ENCODE measurements around the gene PLXNB3.

GRCh38 chrX:153755136-153755535, 8.9 kb upstream of the PLXNB3 start:
- TF ChIP-seq ZBTB20 (CRISPR knock-in tag; IDR thresholded peaks at IDR 0.05; ENCODE audit: borderline replicate concordance, low read depth) = no peak
- no peak for TF ChIP-seq YY1 (IDR thresholded peaks at IDR 0.05; ENCODE audit: insufficient read depth, insufficient replicate concordance, low read depth, low read length)
- TF ChIP-seq EZH2 (conservative IDR thresholded peaks at IDR 0.05; ENCODE audit: low read depth, low read length) = no peak
- no peak for TF ChIP-seq GABPB1 (CRISPR knock-in tag; IDR thresholded peaks at IDR 0.05)
- TF ChIP-seq CTCF (CRISPR knock-in tag; IDR thresholded peaks at IDR 0.05) = no peak
- no peak for TF ChIP-seq CBX1 (IDR thresholded peaks at IDR 0.05; ENCODE audit: low read depth)
- no peak for TF ChIP-seq CBX2 (IDR thresholded peaks at IDR 0.05; ENCODE audit: low read depth, low read length)
- no peak for TF ChIP-seq CBX2 (CRISPR knock-in tag; IDR thresholded peaks at IDR 0.05; ENCODE audit: low read depth)
- no peak for TF ChIP-seq SAFB2 (CRISPR knock-in tag; IDR thresholded peaks at IDR 0.05; ENCODE audit: borderline replicate concordance, low read depth)
- no peak for TF ChIP-seq ZNF354B (CRISPR knock-in tag; IDR thresholded peaks at IDR 0.05)
- TF ChIP-seq HIVEP1 (CRISPR knock-in tag; IDR thresholded peaks at IDR 0.05) = no peak

Data from HepG2 (cell line).